ENCODE measurements around the gene CFAP410. TPM values are rescaled to one million over a fixed set of nuclear protein-coding genes. Genes with fewer than 3 reads are reported as not detected.

CFAP410 gene
- total RNA-seq, 3 donors from 2014 or later, result 22.2 to 31.1 (median 27.8) TPM

DNA sequence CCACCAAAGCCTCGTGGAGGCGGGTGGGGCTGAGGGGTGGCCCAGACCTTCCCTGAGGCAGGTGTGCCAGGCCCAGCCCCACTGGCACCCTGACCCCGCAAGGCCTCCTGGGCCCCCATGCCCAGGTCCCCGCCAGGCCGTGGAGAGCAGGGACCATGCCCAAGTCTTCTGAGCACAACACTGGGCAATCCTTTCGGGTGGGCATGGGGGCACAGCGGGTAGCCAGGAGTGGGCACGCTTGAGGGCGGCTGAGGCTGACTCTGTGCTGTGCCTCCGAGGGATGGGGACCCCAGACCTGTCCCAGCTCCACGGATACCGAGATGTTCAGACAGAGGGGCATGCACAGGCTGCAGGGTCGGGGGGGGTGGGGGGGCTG, 12.9 kb downstream of the CFAP410 start:
- intact Hi-C loops (cut with DNase I; ENCODE audit: low total_unique reads), result no loop called here
- DNase-seq (ENCODE audit: low spot score in 2 of 2), result no peak
- Histone ChIP-seq H3K4me1 (no peaks in the 10 kb centered on the region), H3K36me3 (peaks cover 8% of the 10 kb centered on the region), H3K27ac (no peak overlapping the region), H3K27me3 (no peaks in the 10 kb centered on the region), H3K4me3 (no peak overlapping the region), H3K9me3 (no peaks in the 10 kb centered on the region)
- TF ChIP-seq, protein P1, sequence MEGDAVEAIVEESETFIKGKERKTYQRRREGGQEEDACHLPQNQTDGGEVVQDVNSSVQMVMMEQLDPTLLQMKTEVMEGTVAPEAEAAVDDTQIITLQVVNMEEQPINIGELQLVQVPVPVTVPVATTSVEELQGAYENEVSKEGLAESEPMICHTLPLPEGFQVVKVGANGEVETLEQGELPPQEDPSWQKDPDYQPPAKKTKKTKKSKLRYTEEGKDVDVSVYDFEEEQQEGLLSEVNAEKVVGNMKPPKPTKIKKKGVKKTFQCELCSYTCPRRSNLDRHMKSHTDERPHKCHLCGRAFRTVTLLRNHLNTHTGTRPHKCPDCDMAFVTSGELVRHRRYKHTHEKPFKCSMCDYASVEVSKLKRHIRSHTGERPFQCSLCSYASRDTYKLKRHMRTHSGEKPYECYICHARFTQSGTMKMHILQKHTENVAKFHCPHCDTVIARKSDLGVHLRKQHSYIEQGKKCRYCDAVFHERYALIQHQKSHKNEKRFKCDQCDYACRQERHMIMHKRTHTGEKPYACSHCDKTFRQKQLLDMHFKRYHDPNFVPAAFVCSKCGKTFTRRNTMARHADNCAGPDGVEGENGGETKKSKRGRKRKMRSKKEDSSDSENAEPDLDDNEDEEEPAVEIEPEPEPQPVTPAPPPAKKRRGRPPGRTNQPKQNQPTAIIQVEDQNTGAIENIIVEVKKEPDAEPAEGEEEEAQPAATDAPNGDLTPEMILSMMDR (IDR thresholded peaks at IDR 0.05), result no peak
- TF ChIP-seq POLR2AphosphoS5 (IDR thresholded peaks at IDR 0.05) (no peak), POLR2A (IDR thresholded peaks at IDR 0.05) (no peak)

- Histone ChIP-seq H3K4me1 (no peaks in the 10 kb centered on the region), H3K4me3 (no peak overlapping the region), H3K27ac (no peak overlapping the region), H3K27me3 (no peaks in the 10 kb centered on the region), H3K9me3 (no peaks in the 10 kb centered on the region), H3K36me3 (peaks cover 8% of the 10 kb centered on the region)
- no peak for TF ChIP-seq POLR2A (IDR thresholded peaks at IDR 0.05)
- intact Hi-C loops (cut with DNase I; ENCODE audit: low total_unique reads), result no loop called here
- no peak for DNase-seq (ENCODE audit: low spot score in 2 of 2)
Measured at GRCh38 chr21:44325386-44326271, 13.6 kb downstream of the CFAP410 start.

DNA sequence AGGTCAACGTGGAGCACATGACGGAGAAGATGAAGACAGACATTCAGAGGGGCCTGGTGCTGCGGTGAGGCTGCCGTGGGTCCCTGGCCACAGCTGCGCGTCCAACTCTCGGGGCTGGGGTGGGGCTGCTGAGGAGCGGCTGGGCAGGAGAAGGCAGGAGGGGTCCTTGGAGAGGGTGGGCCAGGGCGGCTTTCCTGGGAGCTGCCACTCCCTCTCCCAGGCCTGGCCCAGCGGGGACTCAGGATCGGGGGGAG, 14.4 kb downstream of the CFAP410 start:
- TF ChIP-seq POLR2AphosphoS5 (IDR thresholded peaks at IDR 0.05) (no peak), POLR2A (IDR thresholded peaks at IDR 0.05) (no peak)
- TF ChIP-seq, protein P1 (IDR thresholded peaks at IDR 0.05), result no peak
- H3K9me3 ChIP-seq, result no peaks in the 10 kb centered on the region
- H3K36me3 ChIP-seq, result peaks cover 8% of the 10 kb centered on the region
- intact Hi-C loops (cut with DNase I; ENCODE audit: low total_unique reads), result no loop called here
- H3K4me3 ChIP-seq, result no peak overlapping the region
- no peak overlapping the region for H3K27ac ChIP-seq
- no peaks in the 10 kb centered on the region for H3K27me3 ChIP-seq
- DNase-seq (ENCODE audit: low spot score in 2 of 2), result no peak
- no peaks in the 10 kb centered on the region for H3K4me1 ChIP-seq

- Histone ChIP-seq H3K9me3 (no peaks in the 10 kb centered on the region), H3K27me3 (no peaks in the 10 kb centered on the region), H3K27ac (no peak overlapping the region), H3K4me1 (no peaks in the 10 kb centered on the region), H3K4me3 (no peak overlapping the region), H3K36me3 (peaks cover 8% of the 10 kb centered on the region)
- intact Hi-C loops (cut with DNase I; ENCODE audit: low total_unique reads), result no loop called here
- TF ChIP-seq, protein P1 (IDR thresholded peaks at IDR 0.05), result no peak
- TF ChIP-seq POLR2A (IDR thresholded peaks at IDR 0.05), result no peak
- TF ChIP-seq POLR2AphosphoS5 (IDR thresholded peaks at IDR 0.05), result no peak
- no peak for DNase-seq (ENCODE audit: low spot score in 2 of 2)
Measured at GRCh38 chr21:44324106-44324853, 14.9 kb downstream of the CFAP410 start.

- Histone ChIP-seq H3K27ac (no peak overlapping the region), H3K9me3 (no peaks in the 10 kb centered on the region), H3K36me3 (peaks cover 8% of the 10 kb centered on the region), H3K4me1 (no peaks in the 10 kb centered on the region), H3K4me3 (no peak overlapping the region), H3K27me3 (no peaks in the 10 kb centered on the region)
- no peak for DNase-seq (ENCODE audit: low spot score in 2 of 2)
- TF ChIP-seq POLR2AphosphoS5 (IDR thresholded peaks at IDR 0.05) (no peak), POLR2A (IDR thresholded peaks at IDR 0.05) (no peak)
- TF ChIP-seq, protein P1 (IDR thresholded peaks at IDR 0.05), result no peak
- intact Hi-C loops (cut with DNase I; ENCODE audit: low total_unique reads), result no loop called here
Measured at GRCh38 chr21:44323591-44323990, 15.6 kb downstream of the CFAP410 start.

Data from breast epithelium (tissue), 4 donors.